Sigmoid colon (tissue), 7 donors: Measurements from ENCODE around the gene SYT9. TPM values are rescaled to one million over a fixed set of nuclear protein-coding genes. Genes with fewer than 3 reads are reported as not detected.
A peak's percentile ranks its signal among the peaks of the same experiment; 100 is the strongest.

Experiments
- DNase-seq: peaks from one replicate; pipeline ENCODE4 v3.0.0-alpha.2; 2019
- H3K27ac ChIP-seq, 4 donors: fragments of 200-600 bp; sonication (generic); one replicate each; pipeline ENCODE4 v1.5.1; 2016 to 2019; ENCODE audit warnings: mild to moderate bottlenecking in 1 of 4
- H3K27me3 ChIP-seq, 3 donors: fragments of 200-600 bp; sonication (generic); one replicate each; pipeline ENCODE4 v1.5.1; 2019; ENCODE audit warnings: mild to moderate bottlenecking in 1 of 3
- H3K36me3 ChIP-seq, 4 donors: fragments of 200-600 bp; sonication (generic); one replicate each; pipeline ENCODE4 v1.5.1; 2016 to 2019
- H3K4me1 ChIP-seq, 4 donors: fragments of 200-600 bp; sonication (generic); one replicate each; pipeline ENCODE4 v1.5.1; 2017 to 2019
- H3K4me3 ChIP-seq, 4 donors: fragments of 200-600 bp; sonication (generic); one replicate each; pipeline ENCODE4 v1.5.1; 2017 to 2019; ENCODE audit warnings: mild to moderate bottlenecking in 2 of 4, moderate library complexity in 1 of 4
- H3K9me3 ChIP-seq, 4 donors: fragments of 200-600 bp in 3 of 4; sonication (generic) in 3 of 4; one replicate each; pipeline versions ENCODE4 v1.5.1 to v1.6.1; 2013 to 2019
- EP300 ChIP-seq, 4 donors: sonication (generic); formaldehyde crosslinking; IDR thresholded peaks; one replicate each; pipeline ENCODE4 v1.6.1; 2017; ENCODE audit warnings: antibody characterized with exemption in 4 of 4
- POLR2A ChIP-seq, 2 donors: fragments of 450-650 bp; IDR thresholded peaks; one replicate each; pipeline ENCODE4 v1.6.1; 2016; ENCODE audit warnings: antibody characterized with exemption in 2 of 2, mild to moderate bottlenecking in 2 of 2, moderate library complexity in 2 of 2
- POLR2AphosphoS5 ChIP-seq, 4 donors: sonication (generic); formaldehyde crosslinking; IDR thresholded peaks; one replicate each; pipeline ENCODE4 v1.6.1; 2017; ENCODE audit warnings: antibody characterized with exemption in 4 of 4
- WGBS, 2 donors: extraction: QIAGEN DNeasy Blood & Tissue Kit; methylation state at CpG; one replicate each; pipeline ENCODE4 v1.1.7; 2013; 5-methylcytosine and 5-hydroxymethylcytosine counted together
- intact Hi-C: fragments of 100-400 bp; cut with DNase I; formaldehyde crosslinking; loops from one replicate; pipeline ENCODE4 v1.15.1; 2023
- polyA plus RNA-seq, 3 donors: library from polyadenylated mRNA; stranded (reverse); fragments of 200-250 nt; gene quantifications; one replicate each; pipeline ENCODE4 v1.2.3, GENCODE V29; 2013
- total RNA-seq, 4 donors: library from RNA; depleted of rRNA; stranded (reverse); fragments of >200 nt; gene quantifications; one replicate each; pipeline ENCODE4 v1.1.0, GENCODE V29; 2016
- TF ChIP-seq, protein P1 (sequence below), 4 experiments: fragments of 450-650 bp in 3 of 4; fragments of 200-600 bp in 1 of 4; IDR thresholded peaks; one replicate each; pipeline ENCODE4 v1.5.1; 2016 to 2019; ENCODE audit warnings: antibody characterized with exemption in 4 of 4, mild to moderate bottlenecking in 3 of 4, moderate library complexity in 2 of 4
- donor health status: healthy with polysubstance abuse.
- donor health status: Bipolar disorder and iron deficiency.
- donor health status: healthy.

Gene SYT9
- total and polyA plus RNA-seq, 7 donors = 0.16 to 1.1 (median 0.28) TPM; not detected in 2

GRCh38 chr11:7436657-7437056 lies 185.0 kb downstream of the SYT9 start:
- DNase-seq = no peak
- H3K4me3 ChIP-seq = no peak overlapping the region
- 24 to 33% methylated on average over 5 of the region's 5 CpGs for WGBS, 2 donors

GRCh38 chr11:7437696-7438095 lies 186.0 kb downstream of the SYT9 start:
- WGBS, 2 donors = 88 to 91% methylated on average over 3 of the region's 3 CpGs
- Histone ChIP-seq H3K27me3 (no peaks in the 10 kb centered on the region), H3K27ac (no peak overlapping the region), H3K4me1 (no peaks in the 10 kb centered on the region), H3K9me3 (no peaks in the 10 kb centered on the region), H3K36me3 (no peaks in the 10 kb centered on the region), H3K4me3 (no peak overlapping the region)
- no peak for DNase-seq
- TF ChIP-seq POLR2AphosphoS5 (IDR thresholded peaks at IDR 0.05) (no peak), POLR2A (IDR thresholded peaks at IDR 0.05) (no peak), EP300 (IDR thresholded peaks at IDR 0.05) (no peak)
- TF ChIP-seq, protein P1, sequence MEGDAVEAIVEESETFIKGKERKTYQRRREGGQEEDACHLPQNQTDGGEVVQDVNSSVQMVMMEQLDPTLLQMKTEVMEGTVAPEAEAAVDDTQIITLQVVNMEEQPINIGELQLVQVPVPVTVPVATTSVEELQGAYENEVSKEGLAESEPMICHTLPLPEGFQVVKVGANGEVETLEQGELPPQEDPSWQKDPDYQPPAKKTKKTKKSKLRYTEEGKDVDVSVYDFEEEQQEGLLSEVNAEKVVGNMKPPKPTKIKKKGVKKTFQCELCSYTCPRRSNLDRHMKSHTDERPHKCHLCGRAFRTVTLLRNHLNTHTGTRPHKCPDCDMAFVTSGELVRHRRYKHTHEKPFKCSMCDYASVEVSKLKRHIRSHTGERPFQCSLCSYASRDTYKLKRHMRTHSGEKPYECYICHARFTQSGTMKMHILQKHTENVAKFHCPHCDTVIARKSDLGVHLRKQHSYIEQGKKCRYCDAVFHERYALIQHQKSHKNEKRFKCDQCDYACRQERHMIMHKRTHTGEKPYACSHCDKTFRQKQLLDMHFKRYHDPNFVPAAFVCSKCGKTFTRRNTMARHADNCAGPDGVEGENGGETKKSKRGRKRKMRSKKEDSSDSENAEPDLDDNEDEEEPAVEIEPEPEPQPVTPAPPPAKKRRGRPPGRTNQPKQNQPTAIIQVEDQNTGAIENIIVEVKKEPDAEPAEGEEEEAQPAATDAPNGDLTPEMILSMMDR (IDR thresholded peaks at IDR 0.05) = no peak
- intact Hi-C loops = no loop called here

More at GRCh38 chr11:7436657-7437056, 185.0 kb downstream of the SYT9 start:
- TF ChIP-seq, protein P1 (IDR thresholded peaks at IDR 0.05) = no peak
- TF ChIP-seq POLR2AphosphoS5 (IDR thresholded peaks at IDR 0.05) (no peak), EP300 (IDR thresholded peaks at IDR 0.05) (no peak), POLR2A (IDR thresholded peaks at IDR 0.05) (no peak)
- no peaks in the 10 kb centered on the region for H3K36me3 ChIP-seq
- H3K9me3 ChIP-seq = no peaks in the 10 kb centered on the region
- H3K27ac ChIP-seq = no peak overlapping the region
- intact Hi-C loops = no loop called here
- no peaks in the 10 kb centered on the region for H3K27me3 ChIP-seq
- H3K4me1 ChIP-seq = no peaks in the 10 kb centered on the region

GRCh38 chr11:7439746-7440320 lies 188.1 kb downstream of the SYT9 start:
- no peaks in the 10 kb centered on the region for H3K9me3 ChIP-seq
- no peaks in the 10 kb centered on the region for H3K27me3 ChIP-seq
- H3K4me1 ChIP-seq = no peaks in the 10 kb centered on the region
- TF ChIP-seq, protein P1 (IDR thresholded peaks at IDR 0.05) = no peak
- TF ChIP-seq EP300 (IDR thresholded peaks at IDR 0.05) (no peak), POLR2A (IDR thresholded peaks at IDR 0.05) (no peak), POLR2AphosphoS5 (IDR thresholded peaks at IDR 0.05) (no peak)
- no peak overlapping the region for H3K27ac ChIP-seq
- WGBS, 2 donors = 86 to 90% methylated on average over 3 of the region's 3 CpGs
- no peak overlapping the region for H3K4me3 ChIP-seq
- H3K36me3 ChIP-seq = no peaks in the 10 kb centered on the region
- intact Hi-C loops = no loop called here
- DNase-seq = no peak

GRCh38 chr11:7442588-7443215 lies 191.0 kb downstream of the SYT9 start:
- Histone ChIP-seq H3K36me3 (no peaks in the 10 kb centered on the region), H3K9me3 (no peaks in the 10 kb centered on the region), H3K4me1 (no peaks in the 10 kb centered on the region), H3K27ac (no peak overlapping the region), H3K27me3 (no peaks in the 10 kb centered on the region), H3K4me3 (no peak overlapping the region)
- no peak for TF ChIP-seq POLR2A (IDR thresholded peaks at IDR 0.05)
- TF ChIP-seq, protein P1 (IDR thresholded peaks at IDR 0.05) = peak; percentile 39 to 81 (median 71)
- intact Hi-C loops = loop anchor here (1.0 to 2.0 kb wide), 2 partner anchors 298 to 344 kb away; no protein-coding TSS in a partner anchor
- WGBS, 2 donors = 28 to 29% methylated on average over 6 of the region's 6 CpGs
- peak; percentile 77 for DNase-seq
